Measurements from ENCODE around the gene LRP3. TPM values are rescaled to one million over a fixed set of nuclear protein-coding genes. Genes with fewer than 3 reads are reported as not detected.
"Not testable (repeated sequence)": the region's sequence is repeated elsewhere in the genome, so short reads cannot be mapped to it uniquely, and the experiment has no call there.

LRP3 gene
- total RNA-seq, 1 donor from 2014 or later: 0.21 TPM

GRCh38 chr19:33186431-33187182 lies 7.5 kb upstream of the LRP3 start:
- DNase-seq (ENCODE audit: low spot score): no peak
- Mint-ChIP-seq H3K27me3 (ENCODE audit: low read depth) (peaks cover 9% of the 10 kb centered on the region), H3K9me3 (no peaks in the 10 kb centered on the region), H3K4me1 (ENCODE audit: low read depth) (no peaks in the 10 kb centered on the region), H3K36me3 (ENCODE audit: low read depth) (no peaks in the 10 kb centered on the region), H3K4me3 (ENCODE audit: low read depth) (no peak overlapping the region), H3K27ac (no peak overlapping the region)
- intact Hi-C loops (cut with micrococcal nuclease): no loop called here

GRCh38 chr19:33187183-33187540 lies 7.0 kb upstream of the LRP3 start:
- Mint-ChIP-seq H3K9me3 (no peaks in the 10 kb centered on the region), H3K4me3 (ENCODE audit: low read depth) (no peak overlapping the region), H3K27ac (no peak overlapping the region), H3K36me3 (ENCODE audit: low read depth) (no peaks in the 10 kb centered on the region), H3K4me1 (ENCODE audit: low read depth) (no peaks in the 10 kb centered on the region), H3K27me3 (ENCODE audit: low read depth) (peaks cover 15% of the 10 kb centered on the region)
- intact Hi-C loops (cut with micrococcal nuclease): no loop called here
- DNase-seq (ENCODE audit: low spot score): no peak

GRCh38 chr19:33189453-33189852 lies 4.7 kb upstream of the LRP3 start:
- H3K4me1 Mint-ChIP-seq (ENCODE audit: low read depth): no peaks in the 10 kb centered on the region
- H3K27ac Mint-ChIP-seq: no peak overlapping the region
- peaks cover 32% of the 10 kb centered on the region for H3K27me3 Mint-ChIP-seq (ENCODE audit: low read depth)
- H3K9me3 Mint-ChIP-seq: no peaks in the 10 kb centered on the region
- H3K4me3 Mint-ChIP-seq (ENCODE audit: low read depth): no peak overlapping the region
- intact Hi-C loops (cut with micrococcal nuclease): no loop called here
- no peak for DNase-seq (ENCODE audit: low spot score)
- H3K36me3 Mint-ChIP-seq (ENCODE audit: low read depth): no peaks in the 10 kb centered on the region

- intact Hi-C loops (cut with micrococcal nuclease): not testable (repeated sequence)
Measured at GRCh38 chr19:33191092-33191491, 3.0 kb upstream of the LRP3 start.

GRCh38 chr19:33191501-33191900 lies 2.6 kb upstream of the LRP3 start:
- no peaks in the 10 kb centered on the region for H3K4me1 Mint-ChIP-seq (ENCODE audit: low read depth)
- intact Hi-C loops (cut with micrococcal nuclease): no loop called here
- no peak overlapping the region for H3K27ac Mint-ChIP-seq
- no peaks in the 10 kb centered on the region for H3K36me3 Mint-ChIP-seq (ENCODE audit: low read depth)
- no peak for DNase-seq (ENCODE audit: low spot score)
- H3K4me3 Mint-ChIP-seq (ENCODE audit: low read depth): no peak overlapping the region
- peaks cover 37% of the 10 kb centered on the region for H3K27me3 Mint-ChIP-seq (ENCODE audit: low read depth)
- H3K9me3 Mint-ChIP-seq: no peaks in the 10 kb centered on the region

More at GRCh38 chr19:33191092-33191491, 3.0 kb upstream of the LRP3 start:
- H3K4me3 Mint-ChIP-seq (ENCODE audit: low read depth); H3K9me3 Mint-ChIP-seq; H3K36me3 Mint-ChIP-seq (ENCODE audit: low read depth); DNase-seq (ENCODE audit: low spot score); H3K27ac Mint-ChIP-seq; H3K4me1 Mint-ChIP-seq (ENCODE audit: low read depth): not testable (repeated sequence)
- peaks cover 36% of the 10 kb centered on the region for H3K27me3 Mint-ChIP-seq (ENCODE audit: low read depth)

GRCh38 chr19:33192010-33192409 lies 2.1 kb upstream of the LRP3 start:
- Mint-ChIP-seq H3K9me3 (no peaks in the 10 kb centered on the region), H3K4me3 (ENCODE audit: low read depth) (no peak overlapping the region), H3K36me3 (ENCODE audit: low read depth) (no peaks in the 10 kb centered on the region), H3K4me1 (ENCODE audit: low read depth) (no peaks in the 10 kb centered on the region), H3K27me3 (ENCODE audit: low read depth) (peaks cover 42% of the 10 kb centered on the region), H3K27ac (no peak overlapping the region)
- DNase-seq (ENCODE audit: low spot score): no peak
- intact Hi-C loops (cut with micrococcal nuclease): no loop called here

GRCh38 chr19:33193269-33193864 lies 763 bp upstream of the LRP3 start:
- no peaks in the 10 kb centered on the region for H3K9me3 Mint-ChIP-seq
- no peak for DNase-seq (ENCODE audit: low spot score)
- H3K27me3 Mint-ChIP-seq (ENCODE audit: low read depth): peaks cover 42% of the 10 kb centered on the region
- no peaks in the 10 kb centered on the region for H3K4me1 Mint-ChIP-seq (ENCODE audit: low read depth)
- no peaks in the 10 kb centered on the region for H3K36me3 Mint-ChIP-seq (ENCODE audit: low read depth)
- H3K27ac Mint-ChIP-seq: no peak overlapping the region
- peak overlapping the region; percentile 26 for H3K4me3 Mint-ChIP-seq (ENCODE audit: low read depth)
- intact Hi-C loops (cut with micrococcal nuclease): no loop called here

GRCh38 chr19:33194532-33194885 lies 379 bp downstream of the LRP3 start:
- no peak overlapping the region for H3K4me3 Mint-ChIP-seq (ENCODE audit: low read depth)
- intact Hi-C loops (cut with micrococcal nuclease): no loop called here
- DNase-seq (ENCODE audit: low spot score): no peak
- H3K4me1 Mint-ChIP-seq (ENCODE audit: low read depth): no peaks in the 10 kb centered on the region
- H3K27me3 Mint-ChIP-seq (ENCODE audit: low read depth): peaks cover 42% of the 10 kb centered on the region
- no peak overlapping the region for H3K27ac Mint-ChIP-seq
- no peaks in the 10 kb centered on the region for H3K9me3 Mint-ChIP-seq
- no peaks in the 10 kb centered on the region for H3K36me3 Mint-ChIP-seq (ENCODE audit: low read depth)

- Mint-ChIP-seq H3K27ac (no peak overlapping the region), H3K36me3 (ENCODE audit: low read depth) (no peaks in the 10 kb centered on the region), H3K9me3 (no peaks in the 10 kb centered on the region), H3K4me3 (ENCODE audit: low read depth) (no peak overlapping the region), H3K27me3 (ENCODE audit: low read depth) (peaks cover 42% of the 10 kb centered on the region), H3K4me1 (ENCODE audit: low read depth) (no peaks in the 10 kb centered on the region)
- DNase-seq (ENCODE audit: low spot score): no peak
- intact Hi-C loops (cut with micrococcal nuclease): no loop called here
Measured at GRCh38 chr19:33194886-33195644, 935 bp downstream of the LRP3 start.

GRCh38 chr19:33195645-33196347 lies 1.7 kb downstream of the LRP3 start:
- intact Hi-C loops (cut with micrococcal nuclease): no loop called here
- Mint-ChIP-seq H3K27me3 (ENCODE audit: low read depth) (peaks cover 37% of the 10 kb centered on the region), H3K4me3 (ENCODE audit: low read depth) (no peak overlapping the region), H3K4me1 (ENCODE audit: low read depth) (no peaks in the 10 kb centered on the region), H3K9me3 (no peaks in the 10 kb centered on the region), H3K27ac (no peak overlapping the region), H3K36me3 (ENCODE audit: low read depth) (no peaks in the 10 kb centered on the region)
- no peak for DNase-seq (ENCODE audit: low spot score)

GRCh38 chr19:33196446-33197193 lies 2.5 kb downstream of the LRP3 start:
- H3K36me3 Mint-ChIP-seq (ENCODE audit: low read depth): no peaks in the 10 kb centered on the region
- H3K4me3 Mint-ChIP-seq (ENCODE audit: low read depth): no peak overlapping the region
- DNase-seq (ENCODE audit: low spot score): no peak
- intact Hi-C loops (cut with micrococcal nuclease): no loop called here
- H3K4me1 Mint-ChIP-seq (ENCODE audit: low read depth): no peaks in the 10 kb centered on the region
- no peaks in the 10 kb centered on the region for H3K9me3 Mint-ChIP-seq
- H3K27ac Mint-ChIP-seq: no peak overlapping the region
- H3K27me3 Mint-ChIP-seq (ENCODE audit: low read depth): peaks cover 34% of the 10 kb centered on the region

GRCh38 chr19:33197591-33198000 lies 3.5 kb downstream of the LRP3 start:
- H3K36me3 Mint-ChIP-seq (ENCODE audit: low read depth): no peaks in the 10 kb centered on the region
- H3K27ac Mint-ChIP-seq: no peak overlapping the region
- H3K4me1 Mint-ChIP-seq (ENCODE audit: low read depth): no peaks in the 10 kb centered on the region
- no peak for DNase-seq (ENCODE audit: low spot score)
- H3K4me3 Mint-ChIP-seq (ENCODE audit: low read depth): no peak overlapping the region
- H3K9me3 Mint-ChIP-seq: no peaks in the 10 kb centered on the region
- H3K27me3 Mint-ChIP-seq (ENCODE audit: low read depth): peaks cover 25% of the 10 kb centered on the region
- intact Hi-C loops (cut with micrococcal nuclease): no loop called here
